Activated CD4-positive, alpha-beta T cell treated with anti-CD3 and anti-CD28 coated beads for 48 hours (primary cell): Measurements from ENCODE around the gene PLVAP.
"Not testable (repeated sequence)": the region's sequence is repeated elsewhere in the genome, so short reads cannot be mapped to it uniquely, and the experiment has no call there.

ENCODE experiments used
- DNase-seq: peaks from one replicate; pipeline ENCODE4 v3.0.0-alpha.2; 2020

PLVAP gene

GRCh38 chr19:17401628-17402027 lies 24.5 kb upstream of the PLVAP start:
- no peak for DNase-seq

GRCh38 chr19:17398902-17399527 lies 21.9 kb upstream of the PLVAP start:
- no peak for DNase-seq

- peak; percentile 87 for DNase-seq
Observed at GRCh38 chr19:17394891-17395415, 17.8 kb upstream of the PLVAP start.

GRCh38 chr19:17393914-17394313 lies 16.8 kb upstream of the PLVAP start, which contains the start of gene CCDC194:
CCDC194 (minus strand) TSS chr19:17394196; CDS start chr19:17394158, 38 bp downstream.
- DNase-seq, result no peak

- DNase-seq, result no peak
Observed at GRCh38 chr19:17393002-17393401, 15.9 kb upstream of the PLVAP start.

- DNase-seq, result no peak
Observed at GRCh38 chr19:17391371-17392151, 14.4 kb upstream of the PLVAP start.

GRCh38 chr19:17390665-17391370 lies 13.7 kb upstream of the PLVAP start:
- DNase-seq, result peak; percentile 95

- DNase-seq, result peak; percentile 12
Observed at GRCh38 chr19:17389957-17390664, 13.0 kb upstream of the PLVAP start.

GRCh38 chr19:17389288-17389687 lies 12.1 kb upstream of the PLVAP start:
- no peak for DNase-seq

GRCh38 chr19:17385878-17386611 lies 8.9 kb upstream of the PLVAP start:
- peak; percentile 80 for DNase-seq

GRCh38 chr19:17380426-17381138 lies 3.4 kb upstream of the PLVAP start:
- DNase-seq, result no peak

- no peak for DNase-seq
Observed at GRCh38 chr19:17379221-17379631, 2.1 kb upstream of the PLVAP start.

- no peak for DNase-seq
Observed at GRCh38 chr19:17378271-17378670, 1.1 kb upstream of the PLVAP start.

GRCh38 chr19:17370026-17370587 lies 7.0 kb downstream of the PLVAP start:
- no peak for DNase-seq

GRCh38 chr19:17365361-17365760 lies 11.8 kb downstream of the PLVAP start:
- no peak for DNase-seq

GRCh38 chr19:17363852-17364605 lies 13.1 kb downstream of the PLVAP start:
- not testable (repeated sequence) for DNase-seq

- DNase-seq, result no peak
Observed at GRCh38 chr19:17359905-17360800, 17.0 kb downstream of the PLVAP start.

- no peak for DNase-seq
Observed at GRCh38 chr19:17358395-17358794, 18.7 kb downstream of the PLVAP start.

GRCh38 chr19:17357724-17358123 lies 19.4 kb downstream of the PLVAP start:
- no peak for DNase-seq
